PC-3 (cell line): Measurements from ENCODE around the gene ELAPOR1. TPM values are rescaled to one million over a fixed set of nuclear protein-coding genes. Genes with fewer than 3 reads are reported as not detected.
A peak's percentile ranks its signal among the peaks of the same experiment; 100 is the strongest.

ENCODE experiments used
- ATAC-seq: fragments of 200-7000 bp; cut with Tn5 transposase; 2 replicates; pipeline ENCODE4 v1.9.1; 2020; ENCODE audit warnings: mild to moderate bottlenecking, moderate library complexity
- BruUV-seq: library from RNA; stranded (reverse); fragments of 400-500 nt; replicated peaks from 2 replicates; lab custom pipeline; 2021; lab: Mats Ljungman, UMichigan
- CTCF ChIA-PET: fragments of 300-600 bp; sonication (Branson Sonifier 250); formaldehyde crosslinking; loops from one replicate; lab custom pipeline; 2022; ENCODE audit warnings: antibody characterized with exemption; lab: Charles Lee
- POLR2A ChIA-PET: fragments of 300-600 bp; sonication (Branson Sonifier 250); formaldehyde crosslinking; loops from one replicate; lab custom pipeline; 2022; ENCODE audit warnings: antibody characterized with exemption; ENCODE audit not compliant: unreplicated experiment; lab: Charles Lee
- DNase-seq: peaks from one replicate; pipeline ENCODE4 v3.0.0-alpha.2; 2015
- H2AFZ ChIP-seq: fragments of 300-600 bp; sonication (generic); 2 replicates; pipeline ENCODE4 v1.6.0; 2016; ENCODE audit warnings: antibody characterized with exemption, low read length
- H3F3A ChIP-seq: fragments of 300-600 bp; sonication (generic); one replicate; pipeline ENCODE4 v1.6.0; 2017; ENCODE audit warnings: antibody characterized with exemption, low read length, control low read depth, mild to moderate bottlenecking; ENCODE audit not compliant: unreplicated experiment
- H3K27ac ChIP-seq: fragments of 300-600 bp; sonication (generic); 2 replicates; pipeline ENCODE4 v1.5.1; 2016; ENCODE audit warnings: mild to moderate bottlenecking, low read length
- H3K27me3 ChIP-seq: fragments of 300-600 bp; sonication (generic); 2 replicates; pipeline ENCODE4 v1.6.1; 2016; ENCODE audit warnings: low read length, mixed read lengths
- H3K36me3 ChIP-seq: fragments of 300-600 bp; sonication (generic); 2 replicates; pipeline ENCODE4 v1.6.1; 2016; ENCODE audit warnings: low read depth, mixed run types, low read length, mixed read lengths
- H3K4me1 ChIP-seq: fragments of 300-600 bp; sonication (generic); 2 replicates; pipeline ENCODE4 v1.5.1; 2016; ENCODE audit warnings: low read length; ENCODE audit not compliant: insufficient read depth
- H3K4me2 ChIP-seq: fragments of 300-600 bp; sonication (generic); 2 replicates; pipeline ENCODE4 v1.6.0; 2016; ENCODE audit warnings: low read length
- H3K4me3 ChIP-seq: fragments of 300-600 bp; sonication (generic); 2 replicates; pipeline ENCODE4 v1.5.1; 2016; ENCODE audit warnings: mild to moderate bottlenecking, low read length, mixed read lengths
- H3K79me2 ChIP-seq: fragments of 300-600 bp; sonication (generic); 2 replicates; pipeline ENCODE4 v1.6.1; 2017; ENCODE audit warnings: low read length, mixed read lengths
- H3K9ac ChIP-seq: fragments of 300-600 bp; sonication (generic); 2 replicates; pipeline ENCODE4 v1.6.0; 2016; ENCODE audit warnings: mild to moderate bottlenecking, low read length
- H3K9me2 ChIP-seq: fragments of 300-600 bp; sonication (generic); replicated peaks from 2 replicates; pipeline ENCODE4 v1.6.1; 2016; ENCODE audit warnings: mixed run types, low read length, mixed read lengths
- H3K9me3 ChIP-seq: fragments of 300-600 bp; sonication (generic); 2 replicates; pipeline ENCODE4 v1.6.1; 2016; ENCODE audit warnings: low read length, mixed read lengths
- H4K20me1 ChIP-seq: fragments of 300-600 bp; sonication (generic); 2 replicates; pipeline ENCODE4 v1.6.1; 2016; ENCODE audit warnings: low read length, mixed read lengths
- CTCF ChIP-seq: fragments of 300-600 bp; sonication (generic); conservative IDR thresholded peaks from 2 replicates; pipeline ENCODE4 v1.5.1; 2017; ENCODE audit warnings: antibody characterized with exemption, low read depth, mild to moderate bottlenecking, low read length
- EZH2 ChIP-seq: fragments of 300-600 bp; sonication (generic); IDR thresholded peaks from one replicate; pipeline ENCODE4 v1.6.1; 2017; ENCODE audit warnings: antibody characterized with exemption, mild to moderate bottlenecking, low read length; ENCODE audit not compliant: unreplicated experiment
- EZH2phosphoT487 ChIP-seq: fragments of 300-600 bp; sonication (generic); IDR thresholded peaks from 2 replicates; pipeline ENCODE4 v1.6.1; 2018; ENCODE audit warnings: mild to moderate bottlenecking, antibody characterized with exemption, low read length, borderline replicate concordance
- intact Hi-C: fragments of 100-400 bp; cut with micrococcal nuclease; formaldehyde crosslinking; loops from 2 replicates; pipeline ENCODE4 v1.9.0; 2023
- total RNA-seq: library from RNA; depleted of rRNA; stranded (reverse); fragments of >200 nt; gene quantifications from 2 replicates; pipeline ENCODE4 v1.2.3, GENCODE V29; 2014

The ELAPOR1 gene
- total RNA-seq, 1 experiment from 2014 or later = 0.80 TPM

GRCh38 chr1:109094377-109094803, 19.5 kb upstream of the ELAPOR1 start:
- Histone ChIP-seq H3K9me3 (no peaks in the 10 kb centered on the region), H4K20me1 (no peaks in the 10 kb centered on the region), H3K9ac (no peak overlapping the region), H3K4me1 (peaks cover 27% of the 10 kb centered on the region), H3K27me3 (no peaks in the 10 kb centered on the region), H3K36me3 (peaks cover 11% of the 10 kb centered on the region; the same call in 1 of the 2 replicates), H3K79me2 (peaks cover 49% of the 10 kb centered on the region), H3K4me3 (no peak overlapping the region), H2AFZ (no peak overlapping the region), H3F3A (no peaks in the 10 kb centered on the region), H3K9me2 (no peaks in the 10 kb centered on the region), H3K27ac (no peak overlapping the region), H3K4me2 (no peak overlapping the region)
- no TSS peak for BruUV-seq
- CTCF ChIA-PET = no interaction called here
- ATAC-seq (no peak), DNase-seq (no peak)
- POLR2A ChIA-PET = no interaction called here
- intact Hi-C loops = no loop called here
- TF ChIP-seq EZH2phosphoT487 (no peak), CTCF (no peak), EZH2 (no peak)

- CTCF ChIA-PET = no interaction called here
- no peak for DNase-seq
- no peaks in the 10 kb centered on the region for H3K27me3 ChIP-seq
- H3K27ac ChIP-seq = no peak overlapping the region
- H3K9me2 ChIP-seq = no peaks in the 10 kb centered on the region
- no TSS peak for BruUV-seq
- H3K9ac ChIP-seq = no peak overlapping the region
- intact Hi-C loops = loop anchor here (5.0 kb wide), 1 partner anchor 302 kb away; the partner anchor contains the start of gene SORT1
- no peak overlapping the region for H3K4me2 ChIP-seq
- H2AFZ ChIP-seq = no peak overlapping the region
- H3K4me3 ChIP-seq = no peak overlapping the region
- no peaks in the 10 kb centered on the region for H4K20me1 ChIP-seq
- H3K4me1 ChIP-seq = peaks cover 22% of the 10 kb centered on the region
- POLR2A ChIA-PET = no interaction called here
- peaks cover 11% of the 10 kb centered on the region; the same call in 1 of the 2 replicates for H3K36me3 ChIP-seq
- ATAC-seq = no peak
- peaks cover 44% of the 10 kb centered on the region for H3K79me2 ChIP-seq
- H3K9me3 ChIP-seq = no peaks in the 10 kb centered on the region
- TF ChIP-seq EZH2 (no peak), CTCF (no peak), EZH2phosphoT487 (no peak)
- H3F3A ChIP-seq = no peaks in the 10 kb centered on the region
Observed at GRCh38 chr1:109094871-109095270, 19.0 kb upstream of the ELAPOR1 start.

GRCh38 chr1:109095631-109096030, 18.3 kb upstream of the ELAPOR1 start:
- TF ChIP-seq EZH2phosphoT487 = no peak
- DNase-seq (no peak), ATAC-seq (no peak)
- no TSS peak for BruUV-seq
- H3K27me3 ChIP-seq = no peaks in the 10 kb centered on the region
- no peak overlapping the region for H3K27ac ChIP-seq
- ChIA-PET CTCF (no interaction called here), POLR2A (no interaction called here)
- H3K9ac ChIP-seq = no peak overlapping the region
- no peaks in the 10 kb centered on the region for H3F3A ChIP-seq
- peaks cover 18% of the 10 kb centered on the region for H3K4me1 ChIP-seq
- H2AFZ ChIP-seq = no peak overlapping the region
- H3K79me2 ChIP-seq = peaks cover 46% of the 10 kb centered on the region
- no peaks in the 10 kb centered on the region for H3K9me2 ChIP-seq
- intact Hi-C loops = loop anchor here (5.0 kb wide), 1 partner anchor 302 kb away; the partner anchor contains the start of gene SORT1
- H3K4me3 ChIP-seq = no peak overlapping the region
- peaks cover 11% of the 10 kb centered on the region; the same call in 1 of the 2 replicates for H3K36me3 ChIP-seq
- H4K20me1 ChIP-seq = no peaks in the 10 kb centered on the region
- H3K9me3 ChIP-seq = no peaks in the 10 kb centered on the region
- peak overlapping the region; percentile 0; the same call in 1 of the 2 replicates for H3K4me2 ChIP-seq
